GM23248 (cell line): ENCODE measurements around the gene ZNF646.

ENCODE experiments used
- EZH2 ChIP-seq: fragments of 200-600 bp; sonication (generic); IDR thresholded peaks from 2 replicates; pipeline ENCODE4 v1.6.1; 2018; ENCODE audit warnings: antibody characterized with exemption, mild to moderate bottlenecking; ENCODE audit not compliant: insufficient read depth, poor library complexity, severe bottlenecking
- EZH2phosphoT487 ChIP-seq: fragments of 200-600 bp; sonication (generic); IDR thresholded peaks from 2 replicates; pipeline ENCODE4 v1.6.1; 2018; ENCODE audit warnings: antibody characterized with exemption, moderate library complexity, mild to moderate bottlenecking, low read depth; ENCODE audit not compliant: insufficient read depth

DNA sequence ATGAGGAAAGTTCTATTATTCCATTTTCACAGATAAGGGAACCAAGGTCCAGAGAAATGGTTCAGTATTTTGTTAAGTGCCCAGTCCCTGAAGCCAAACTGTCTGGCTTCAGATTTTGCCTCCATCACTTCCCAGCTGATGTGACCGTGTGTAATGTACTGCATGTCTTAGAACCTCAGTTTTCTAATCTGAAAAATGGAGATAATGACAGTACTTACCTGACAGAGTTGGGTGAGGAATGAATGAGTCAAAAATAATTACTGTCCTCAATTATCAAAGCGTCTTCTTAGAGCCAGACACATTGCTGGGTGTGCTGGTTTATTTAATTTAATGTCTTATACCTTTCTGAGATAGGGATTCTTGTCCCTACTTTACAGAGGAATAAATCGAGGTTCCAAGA, 6.9 kb upstream of the ZNF646 start:
- no peak for TF ChIP-seq EZH2
- no peak for TF ChIP-seq EZH2phosphoT487
